Fibroblast of lung (primary cell): ENCODE measurements around the gene COL27A1. TPM values are rescaled to one million over a fixed set of nuclear protein-coding genes. Genes with fewer than 3 reads are reported as not detected.

Experiments used
- DNase-seq, 2 donors: peaks; one replicate each; pipeline versions ENCODE4 v3.0.0 to v3.0.0-alpha.2; 2010; ENCODE audit warnings: low read depth in 2 of 2
- H2AFZ ChIP-seq: 2 replicates; pipeline ENCODE4 v1.5.1; 2012; ENCODE audit warnings: low read length, control low read depth, inconsistent platforms
- H3K27ac ChIP-seq: 2 replicates; pipeline ENCODE4 v1.5.1; 2011; ENCODE audit warnings: low read length, control low read depth; ENCODE audit not compliant: insufficient read depth
- H3K27me3 ChIP-seq: 2 replicates; pipeline ENCODE4 v1.5.1; 2011; ENCODE audit warnings: mild to moderate bottlenecking, low read length; ENCODE audit not compliant: control insufficient read depth, insufficient read depth
- H3K36me3 ChIP-seq: 2 replicates; pipeline ENCODE4 v1.5.1; 2011; ENCODE audit warnings: low read length; ENCODE audit not compliant: control insufficient read depth, insufficient read depth
- H3K4me1 ChIP-seq: 2 replicates; pipeline ENCODE4 v1.5.1; 2011; ENCODE audit warnings: low read length; ENCODE audit not compliant: control insufficient read depth, insufficient read depth; ENCODE audit errors: extremely low read depth
- H3K4me2 ChIP-seq: 2 replicates; pipeline ENCODE4 v1.5.1; 2011; ENCODE audit warnings: low read length, control low read depth; ENCODE audit not compliant: insufficient read depth; ENCODE audit errors: extremely low read depth
- H3K4me3 ChIP-seq, 4 experiments: fragments of 200-600 bp in 1 of 4; sonication (generic) in 1 of 4; replicated peaks in 1 of 4; 2 replicates each; pipeline ENCODE4 v1.5.1; 2011 to 2016; ENCODE audit warnings: low read length in 4 of 4, low read depth in 3 of 4, mild to moderate bottlenecking in 3 of 4, control low read depth in 2 of 4, inconsistent platforms in 1 of 4, mixed read lengths in 1 of 4; ENCODE audit not compliant: insufficient read depth in 1 of 4; ENCODE audit errors: control extremely low read depth in 1 of 4
- H3K79me2 ChIP-seq: 2 replicates; pipeline ENCODE4 v1.5.1; 2012; ENCODE audit warnings: mild to moderate bottlenecking, low read length, inconsistent platforms; ENCODE audit not compliant: control insufficient read depth, insufficient read depth
- H3K9ac ChIP-seq: 2 replicates; pipeline ENCODE4 v1.5.1; 2011; ENCODE audit warnings: mild to moderate bottlenecking, low read length, control low read depth; ENCODE audit not compliant: insufficient read depth
- H3K9me3 ChIP-seq: 2 replicates; pipeline ENCODE4 v1.5.1; 2012; ENCODE audit warnings: low read depth, low read length; ENCODE audit not compliant: control insufficient read depth, insufficient read depth
- H4K20me1 ChIP-seq: 2 replicates; pipeline ENCODE4 v1.5.1; 2011; ENCODE audit warnings: low read length; ENCODE audit not compliant: control insufficient read depth, insufficient read depth; ENCODE audit errors: extremely low read depth
- EZH2 ChIP-seq: IDR thresholded peaks from 2 replicates; pipeline ENCODE4 v1.5.1; 2012; ENCODE audit warnings: low read length, control low read depth, mild to moderate bottlenecking; ENCODE audit errors: missing control alignments
- polyA plus RNA-seq, 2 donors: library from polyadenylated mRNA; depleted of rRNA in 1 of 2; stranded (reverse) in 1 of 2; unstranded in 1 of 2; fragments of >200 nt; gene quantifications; 2 replicates each; pipeline ENCODE4 v1.2.1, GENCODE V29; 2011 to 2012; ENCODE audit warnings: missing spikeins in 1 of 2
- total RNA-seq: library from RNA; depleted of rRNA; stranded (reverse); fragments of >200 nt; gene quantifications from 2 replicates; pipeline ENCODE4 v1.2.1, GENCODE V29; 2014
- TF ChIP-seq, protein P1 (sequence below), 2 donors: IDR thresholded peaks in 1 of 2; conservative IDR thresholded peaks in 1 of 2; 1 replicate in 1 of 2; 2 replicates in 1 of 2; pipeline ENCODE4 v1.5.1; 2011 to 2012; ENCODE audit warnings: low read length in 2 of 2, control low read depth in 1 of 2, inconsistent platforms in 1 of 2, low read depth in 1 of 2, mild to moderate bottlenecking in 1 of 2

Gene COL27A1
- total and polyA plus RNA-seq, 2 donors (not counting 1 experiment from before 2014, with no cell fraction given) = 2.4 to 5.4 TPM

DNA sequence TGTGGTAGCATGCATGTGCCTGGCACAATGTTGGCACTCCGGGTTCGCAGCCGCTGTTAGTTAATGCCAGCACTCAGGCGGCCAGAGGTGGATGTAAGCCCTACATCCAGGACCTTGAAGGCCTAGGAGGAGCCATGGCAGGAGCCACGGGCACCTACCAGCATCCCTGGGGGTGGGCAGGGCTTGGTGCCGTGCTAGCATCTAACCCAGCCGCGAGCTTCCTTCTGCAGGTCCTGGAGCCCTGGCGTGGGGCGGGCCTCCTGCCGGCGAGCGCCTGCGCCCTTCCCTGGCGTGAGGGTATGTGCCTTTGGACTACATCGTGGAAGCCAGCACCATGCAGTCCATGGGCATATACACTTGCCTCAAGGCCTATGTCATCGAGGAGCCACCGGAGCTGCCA, 53.8 kb downstream of the COL27A1 start:
- Histone ChIP-seq H3K79me2 (no peaks in the 10 kb centered on the region), H3K27ac (no peak overlapping the region), H3K4me3 (no peak overlapping the region), H3K4me2 (no peak overlapping the region), H4K20me1 (no peaks in the 10 kb centered on the region), H2AFZ (no peak overlapping the region), H3K4me1 (peaks cover 6% of the 10 kb centered on the region), H3K36me3 (peaks cover 1% of the 10 kb centered on the region), H3K27me3 (no peaks in the 10 kb centered on the region), H3K9me3 (no peaks in the 10 kb centered on the region), H3K9ac (no peak overlapping the region)
- TF ChIP-seq, protein P1, sequence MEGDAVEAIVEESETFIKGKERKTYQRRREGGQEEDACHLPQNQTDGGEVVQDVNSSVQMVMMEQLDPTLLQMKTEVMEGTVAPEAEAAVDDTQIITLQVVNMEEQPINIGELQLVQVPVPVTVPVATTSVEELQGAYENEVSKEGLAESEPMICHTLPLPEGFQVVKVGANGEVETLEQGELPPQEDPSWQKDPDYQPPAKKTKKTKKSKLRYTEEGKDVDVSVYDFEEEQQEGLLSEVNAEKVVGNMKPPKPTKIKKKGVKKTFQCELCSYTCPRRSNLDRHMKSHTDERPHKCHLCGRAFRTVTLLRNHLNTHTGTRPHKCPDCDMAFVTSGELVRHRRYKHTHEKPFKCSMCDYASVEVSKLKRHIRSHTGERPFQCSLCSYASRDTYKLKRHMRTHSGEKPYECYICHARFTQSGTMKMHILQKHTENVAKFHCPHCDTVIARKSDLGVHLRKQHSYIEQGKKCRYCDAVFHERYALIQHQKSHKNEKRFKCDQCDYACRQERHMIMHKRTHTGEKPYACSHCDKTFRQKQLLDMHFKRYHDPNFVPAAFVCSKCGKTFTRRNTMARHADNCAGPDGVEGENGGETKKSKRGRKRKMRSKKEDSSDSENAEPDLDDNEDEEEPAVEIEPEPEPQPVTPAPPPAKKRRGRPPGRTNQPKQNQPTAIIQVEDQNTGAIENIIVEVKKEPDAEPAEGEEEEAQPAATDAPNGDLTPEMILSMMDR (conservative IDR thresholded peaks at IDR 0.05 in 1 of 2, IDR thresholded peaks at IDR 0.05 in 1 of 2; ENCODE audit: low read depth in 1 of 2, low read length in 2 of 2) = no peak
- no peak for TF ChIP-seq EZH2
- no peak for DNase-seq

DNA sequence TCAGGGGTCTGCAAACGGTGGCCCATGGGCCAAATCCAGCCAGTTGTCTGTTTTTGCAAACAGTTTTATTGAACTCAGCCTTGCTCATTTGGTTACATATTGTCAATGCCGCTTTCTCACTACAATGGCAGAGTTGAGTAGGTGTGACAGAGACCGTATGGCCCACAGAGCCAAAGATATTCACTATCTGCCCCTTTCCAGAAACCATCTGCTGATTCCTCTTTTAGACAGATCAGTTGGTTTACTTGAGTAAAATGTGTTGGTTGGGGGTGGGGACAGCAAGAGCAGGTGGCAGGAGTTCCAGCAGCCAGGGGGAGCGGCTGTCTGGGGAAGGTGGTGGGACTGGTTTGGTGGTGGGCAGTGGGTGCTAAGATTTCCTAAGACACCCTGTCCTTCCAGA, 54.8 kb downstream of the COL27A1 start:
- Histone ChIP-seq H3K27me3 (no peaks in the 10 kb centered on the region), H3K4me3 (no peak overlapping the region), H3K79me2 (no peaks in the 10 kb centered on the region), H3K9ac (no peak overlapping the region), H4K20me1 (no peaks in the 10 kb centered on the region), H3K4me1 (peaks cover 6% of the 10 kb centered on the region), H2AFZ (no peak overlapping the region), H3K9me3 (no peaks in the 10 kb centered on the region), H3K4me2 (no peak overlapping the region), H3K27ac (no peak overlapping the region), H3K36me3 (peaks cover 1% of the 10 kb centered on the region)
- DNase-seq = no peak
- TF ChIP-seq EZH2 = no peak
- TF ChIP-seq, protein P1 (conservative IDR thresholded peaks at IDR 0.05 in 1 of 2, IDR thresholded peaks at IDR 0.05 in 1 of 2; ENCODE audit: low read depth in 1 of 2, low read length in 2 of 2) = no peak

DNA sequence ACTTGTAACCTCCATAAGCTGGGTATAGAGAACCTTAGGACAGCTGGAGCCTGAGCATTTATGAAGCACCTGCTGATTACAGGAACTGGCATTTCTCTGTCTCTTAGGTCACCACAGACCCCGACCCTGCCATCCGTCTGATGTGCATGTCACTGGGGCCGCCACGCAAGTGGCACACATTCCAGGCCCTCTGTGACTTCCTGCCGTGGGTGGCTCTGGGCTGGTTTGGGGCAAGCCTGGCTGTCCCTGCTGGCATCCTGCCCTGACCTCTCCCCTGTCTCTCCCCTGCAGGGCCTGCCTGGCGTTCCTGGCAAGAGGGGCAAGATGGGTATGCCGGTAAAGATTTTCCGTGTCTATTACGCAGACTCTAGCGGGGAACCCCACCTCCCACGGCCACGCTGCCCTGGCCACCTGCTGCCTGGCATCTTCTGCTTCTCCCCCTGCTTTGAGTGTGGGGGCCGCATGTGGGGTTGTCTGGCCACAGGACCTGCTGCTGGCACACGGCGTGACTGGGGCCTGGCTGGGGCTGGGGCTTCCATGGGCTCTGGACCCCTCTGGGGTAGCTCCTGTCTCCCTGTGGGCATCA, 55.4 kb downstream of the COL27A1 start:
- Histone ChIP-seq H3K36me3 (peaks cover 1% of the 10 kb centered on the region), H4K20me1 (no peaks in the 10 kb centered on the region), H3K4me3 (no peak overlapping the region), H3K79me2 (no peaks in the 10 kb centered on the region), H3K27ac (no peak overlapping the region), H3K4me1 (peaks cover 6% of the 10 kb centered on the region), H3K9me3 (no peaks in the 10 kb centered on the region), H3K4me2 (no peak overlapping the region), H3K9ac (no peak overlapping the region), H2AFZ (no peak overlapping the region), H3K27me3 (no peaks in the 10 kb centered on the region)
- no peak for DNase-seq
- TF ChIP-seq, protein P1 (conservative IDR thresholded peaks at IDR 0.05 in 1 of 2, IDR thresholded peaks at IDR 0.05 in 1 of 2; ENCODE audit: low read depth in 1 of 2, low read length in 2 of 2) = no peak
- no peak for TF ChIP-seq EZH2
